ENCODE measurements around the gene ANK3.

- TF ChIP-seq CTCF (IDR thresholded peaks at IDR 0.05) (no peak), POLR2A (IDR thresholded peaks at IDR 0.05) (no peak)
These were observed 96.0 kb downstream of the ANK3 start for GRCh38 chr10:60293581-60294175.
